HEK293 (cell line): ENCODE results near the gene NCCRP1.
A peak's percentile ranks its signal among the peaks of the same experiment; 100 is the strongest.

Source experiments
- CTCF ChIA-PET: fragments of 350-600 bp; formaldehyde crosslinking; extraction: SDS; loops from one replicate; lab custom pipeline; 2021; ENCODE audit warnings: antibody characterized with exemption; lab: Yijun Ruan, JAX
- POLR2A ChIA-PET: fragments of 300-600 bp; formaldehyde crosslinking; extraction: SDS; loops from one replicate; lab custom pipeline; 2020; ENCODE audit warnings: antibody characterized with exemption, inconsistent platforms; lab: Yijun Ruan, JAX
- H3K27ac ChIP-seq: fragments of 200-500 bp; sonication (Bioruptor generic); 2 replicates; pipeline ENCODE4 v1.5.1; 2014; ENCODE audit warnings: low read depth, low read length, control low read depth, inconsistent platforms; ENCODE audit errors: extremely low read depth
- H3K36me3 ChIP-seq, 2 experiments: fragments of 200-500 bp in 1 of 2; sonication (Bioruptor generic) in 1 of 2; 1 replicate in 1 of 2; 2 replicates in 1 of 2; pipeline ENCODE4 v1.5.1; 2014 to 2017; ENCODE audit warnings: inconsistent platforms in 2 of 2, low read length in 2 of 2; ENCODE audit not compliant: control insufficient read depth in 2 of 2, insufficient read depth in 1 of 2
- H3K4me1 ChIP-seq: fragments of 200-500 bp; sonication (Bioruptor generic); 2 replicates; pipeline ENCODE4 v1.5.1; 2014; ENCODE audit warnings: mild to moderate bottlenecking, low read length, inconsistent platforms; ENCODE audit not compliant: control insufficient read depth, insufficient read depth
- H3K4me3 ChIP-seq: 2 replicates; pipeline ENCODE4 v1.5.1; 2011; ENCODE audit warnings: low read depth, mild to moderate bottlenecking, control low read depth, low read length, moderate library complexity
- H3K9me3 ChIP-seq: fragments of 200-500 bp; sonication (Bioruptor generic); 2 replicates; pipeline ENCODE4 v1.5.1; 2014; ENCODE audit warnings: low read depth, low read length, inconsistent platforms; ENCODE audit not compliant: control insufficient read depth, insufficient read depth
- GLI4 ChIP-seq: fragments of 450-650 bp; formaldehyde crosslinking; IDR thresholded peaks from 2 replicates; pipeline ENCODE4 v1.5.1; 2016; ENCODE audit warnings: missing biosample characterization, missing genetic modification characterization
- GLIS1 ChIP-seq: fragments of 450-650 bp; formaldehyde crosslinking; IDR thresholded peaks from 2 replicates; pipeline ENCODE4 v1.5.1; 2016; ENCODE audit warnings: missing biosample characterization, missing genetic modification characterization
- HOXA7 ChIP-seq: sonication (generic); formaldehyde crosslinking; IDR thresholded peaks from 2 replicates; pipeline ENCODE4 v1.8.1; 2022; ENCODE audit warnings: missing genetic modification reagents, borderline replicate concordance
- KLF8 ChIP-seq: fragments of 450-650 bp; formaldehyde crosslinking; IDR thresholded peaks from 2 replicates; pipeline ENCODE4 v1.5.1; 2016; ENCODE audit warnings: missing biosample characterization, missing genetic modification characterization
- PATZ1 ChIP-seq: fragments of 450-650 bp; formaldehyde crosslinking; IDR thresholded peaks from 2 replicates; pipeline ENCODE4 v1.5.1; 2016; ENCODE audit warnings: missing biosample characterization, missing genetic modification characterization
- SALL2 ChIP-seq: fragments of 450-650 bp; formaldehyde crosslinking; IDR thresholded peaks from 2 replicates; pipeline ENCODE4 v1.5.0; 2017; ENCODE audit warnings: missing biosample characterization, mild to moderate bottlenecking, missing genetic modification characterization, borderline replicate concordance
- SP2 ChIP-seq: fragments of 450-650 bp; formaldehyde crosslinking; IDR thresholded peaks from 2 replicates; pipeline ENCODE4 v1.5.1; 2016; ENCODE audit warnings: missing biosample characterization, missing genetic modification characterization
- SP3 ChIP-seq: fragments of 450-650 bp; formaldehyde crosslinking; IDR thresholded peaks from 2 replicates; pipeline ENCODE4 v1.5.1; 2016; ENCODE audit warnings: missing biosample characterization, missing genetic modification characterization
- ZBTB6 ChIP-seq: fragments of 450-650 bp; formaldehyde crosslinking; IDR thresholded peaks from 2 replicates; pipeline ENCODE4 v1.5.1; 2017; ENCODE audit warnings: missing biosample characterization, missing genetic modification characterization
- ZBTB8A ChIP-seq: fragments of 450-650 bp; formaldehyde crosslinking; IDR thresholded peaks from 2 replicates; pipeline ENCODE4 v1.5.1; 2016; ENCODE audit warnings: missing biosample characterization, missing genetic modification characterization
- ZNF10 ChIP-seq: fragments of 450-650 bp; formaldehyde crosslinking; IDR thresholded peaks from 2 replicates; pipeline ENCODE4 v1.5.1; 2017; ENCODE audit warnings: missing biosample characterization, missing genetic modification characterization
- ZNF133 ChIP-seq: fragments of 450-650 bp; formaldehyde crosslinking; IDR thresholded peaks from 2 replicates; pipeline ENCODE4 v1.5.1; 2016; ENCODE audit warnings: missing biosample characterization, missing genetic modification characterization
- ZNF19 ChIP-seq: fragments of 450-650 bp; formaldehyde crosslinking; IDR thresholded peaks from 2 replicates; pipeline ENCODE4; 2016; ENCODE audit warnings: missing biosample characterization, missing genetic modification characterization, low read depth
- ZNF223 ChIP-seq: fragments of 450-650 bp; formaldehyde crosslinking; IDR thresholded peaks from 2 replicates; pipeline ENCODE4 v1.5.1; 2016; ENCODE audit warnings: missing biosample characterization, missing genetic modification characterization
- ZNF274 ChIP-seq, 2 experiments: fragments of 200-500 bp in 1 of 2; fragments of 450-650 bp in 1 of 2; sonication (Bioruptor generic) in 1 of 2; formaldehyde crosslinking in 1 of 2; IDR thresholded peaks; 2 replicates each; pipeline versions ENCODE4 v1.5.1 to v1.6.1; 2014 to 2016; ENCODE audit warnings: borderline replicate concordance in 1 of 2, inconsistent platforms in 1 of 2, low read length in 1 of 2, missing biosample characterization in 1 of 2, missing genetic modification characterization in 1 of 2
- ZNF302 ChIP-seq: fragments of 450-650 bp; formaldehyde crosslinking; IDR thresholded peaks from 2 replicates; pipeline ENCODE4 v1.5.1; 2016; ENCODE audit warnings: missing biosample characterization, missing genetic modification characterization, low read depth
- ZNF513 ChIP-seq: fragments of 450-650 bp; IDR thresholded peaks from 2 replicates; pipeline ENCODE4 v1.5.1; 2018; ENCODE audit warnings: missing biosample characterization, missing genetic modification characterization
- ZNF610 ChIP-seq: fragments of 450-650 bp; formaldehyde crosslinking; IDR thresholded peaks from 2 replicates; pipeline ENCODE4 v1.5.1; 2016; ENCODE audit warnings: missing biosample characterization, missing genetic modification characterization, borderline replicate concordance
- TF ChIP-seq, protein P1 (sequence below): fragments of 450-650 bp; formaldehyde crosslinking; IDR thresholded peaks from 2 replicates; pipeline ENCODE4 v1.5.1; 2016; ENCODE audit warnings: missing biosample characterization, missing genetic modification characterization
- TF ChIP-seq, protein P2 (sequence below): fragments of 450-650 bp; formaldehyde crosslinking; IDR thresholded peaks from 2 replicates; pipeline ENCODE4 v1.5.1; 2016; ENCODE audit warnings: missing biosample characterization, missing genetic modification characterization

NCCRP1 gene

GRCh38 chr19:39156326-39157230, 40.2 kb upstream of the NCCRP1 start (continued):
- TF ChIP-seq ZBTB6 (tag by site-specific recombination) (no peak), ZBTB8A (tag by site-specific recombination) (peak; percentile 55), SP2 (peak; percentile 93), PATZ1 (peak; percentile 74), ZNF513 (tag by site-specific recombination) (no peak), GLIS1 (tag by site-specific recombination) (peak; percentile 84)

DNA sequence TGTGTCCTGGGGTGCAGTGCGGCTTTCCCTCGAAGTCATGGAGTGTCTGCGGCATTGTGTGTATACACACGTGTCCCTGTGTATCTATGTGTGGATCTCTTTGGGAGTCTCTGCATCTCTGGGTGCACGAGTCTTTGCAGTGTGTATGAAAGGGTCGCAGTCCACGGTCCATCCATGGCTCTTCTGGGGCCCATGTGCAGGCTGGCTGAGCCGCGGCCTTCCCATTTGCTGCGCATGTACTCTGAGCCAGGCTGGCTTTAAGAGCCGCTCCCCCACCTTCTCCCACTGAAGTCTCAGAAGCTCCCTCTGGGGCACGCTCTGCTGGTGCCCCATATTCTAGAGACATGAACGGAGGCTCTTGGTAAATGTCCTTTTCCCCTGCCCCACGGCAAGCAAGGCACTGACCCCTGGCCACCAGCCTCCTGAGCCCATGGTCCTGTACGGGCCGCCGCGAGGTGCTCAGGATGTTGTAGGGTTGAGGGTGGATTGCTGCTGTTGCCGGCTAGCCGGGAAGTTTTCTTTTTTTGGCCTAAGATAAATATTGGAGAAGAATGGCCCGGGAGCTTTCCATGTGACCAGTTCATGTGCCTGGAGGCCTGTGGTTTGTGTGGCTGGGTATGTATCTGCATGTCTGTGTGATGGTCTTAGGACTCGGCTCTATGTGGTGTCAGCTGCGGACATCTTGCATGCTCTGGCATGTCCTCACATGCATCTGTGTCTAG, 39.3 kb upstream of the NCCRP1 start:
- ChIA-PET CTCF (interaction anchor here (0.6 to 1.0 kb wide), 2 partner anchors 47 to 130 kb away, joined by 3 to 4 read pairs; no protein-coding TSS in a partner anchor), POLR2A (no interaction called here)
- no peak for TF ChIP-seq ZNF223 (tag by site-specific recombination)
- no peak for TF ChIP-seq ZNF19 (tag by site-specific recombination)
- TF ChIP-seq, protein P1, sequence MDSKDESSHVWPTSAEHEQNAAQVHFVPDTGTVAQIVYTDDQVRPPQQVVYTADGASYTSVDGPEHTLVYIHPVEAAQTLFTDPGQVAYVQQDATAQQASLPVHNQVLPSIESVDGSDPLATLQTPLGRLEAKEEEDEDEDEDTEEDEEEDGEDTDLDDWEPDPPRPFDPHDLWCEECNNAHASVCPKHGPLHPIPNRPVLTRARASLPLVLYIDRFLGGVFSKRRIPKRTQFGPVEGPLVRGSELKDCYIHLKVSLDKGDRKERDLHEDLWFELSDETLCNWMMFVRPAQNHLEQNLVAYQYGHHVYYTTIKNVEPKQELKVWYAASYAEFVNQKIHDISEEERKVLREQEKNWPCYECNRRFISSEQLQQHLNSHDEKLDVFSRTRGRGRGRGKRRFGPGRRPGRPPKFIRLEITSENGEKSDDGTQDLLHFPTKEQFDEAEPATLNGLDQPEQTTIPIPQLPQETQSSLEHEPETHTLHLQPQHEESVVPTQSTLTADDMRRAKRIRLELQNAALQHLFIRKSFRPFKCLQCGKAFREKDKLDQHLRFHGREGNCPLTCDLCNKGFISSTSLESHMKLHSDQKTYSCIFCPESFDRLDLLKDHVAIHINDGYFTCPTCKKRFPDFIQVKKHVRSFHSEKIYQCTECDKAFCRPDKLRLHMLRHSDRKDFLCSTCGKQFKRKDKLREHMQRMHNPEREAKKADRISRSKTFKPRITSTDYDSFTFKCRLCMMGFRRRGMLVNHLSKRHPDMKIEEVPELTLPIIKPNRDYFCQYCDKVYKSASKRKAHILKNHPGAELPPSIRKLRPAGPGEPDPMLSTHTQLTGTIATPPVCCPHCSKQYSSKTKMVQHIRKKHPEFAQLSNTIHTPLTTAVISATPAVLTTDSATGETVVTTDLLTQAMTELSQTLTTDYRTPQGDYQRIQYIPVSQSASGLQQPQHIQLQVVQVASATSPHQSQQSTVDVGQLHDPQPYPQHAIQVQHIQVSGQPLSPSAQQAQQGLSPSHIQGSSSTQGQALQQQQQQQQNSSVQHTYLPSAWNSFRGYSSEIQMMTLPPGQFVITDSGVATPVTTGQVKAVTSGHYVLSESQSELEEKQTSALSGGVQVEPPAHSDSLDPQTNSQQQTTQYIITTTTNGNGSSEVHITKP (tag by site-specific recombination): no peak
- no peak for TF ChIP-seq ZNF610 (tag by site-specific recombination)
- TF ChIP-seq ZBTB8A (tag by site-specific recombination): no peak
- no peak for TF ChIP-seq ZNF274 (IDR thresholded peaks at IDR 0.05; ENCODE audit: low read length)
- TF ChIP-seq ZNF274 (tag by site-specific recombination; IDR thresholded peaks at IDR 0.05; ENCODE audit: borderline replicate concordance): no peak
- TF ChIP-seq SALL2 (tag by site-specific recombination): no peak
- TF ChIP-seq ZNF10 (tag by site-specific recombination): no peak
- TF ChIP-seq KLF8 (tag by site-specific recombination): no peak
- no peak for TF ChIP-seq ZNF133 (tag by site-specific recombination)
- TF ChIP-seq SP3 (tag by site-specific recombination): no peak
- no peak for TF ChIP-seq ZNF302 (tag by site-specific recombination)
- TF ChIP-seq, protein P2, sequence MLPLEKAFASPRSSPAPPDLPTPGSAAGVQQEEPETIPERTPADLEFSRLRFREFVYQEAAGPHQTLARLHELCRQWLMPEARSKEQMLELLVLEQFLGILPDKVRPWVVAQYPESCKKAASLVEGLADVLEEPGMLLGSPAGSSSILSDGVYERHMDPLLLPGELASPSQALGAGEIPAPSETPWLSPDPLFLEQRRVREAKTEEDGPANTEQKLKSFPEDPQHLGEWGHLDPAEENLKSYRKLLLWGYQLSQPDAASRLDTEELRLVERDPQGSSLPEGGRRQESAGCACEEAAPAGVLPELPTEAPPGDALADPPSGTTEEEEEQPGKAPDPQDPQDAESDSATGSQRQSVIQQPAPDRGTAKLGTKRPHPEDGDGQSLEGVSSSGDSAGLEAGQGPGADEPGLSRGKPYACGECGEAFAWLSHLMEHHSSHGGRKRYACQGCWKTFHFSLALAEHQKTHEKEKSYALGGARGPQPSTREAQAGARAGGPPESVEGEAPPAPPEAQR (tag by site-specific recombination): no peak
- no peak for TF ChIP-seq HOXA7 (CRISPR knock-in tag)
- no peak for TF ChIP-seq GLI4 (tag by site-specific recombination)
- Histone ChIP-seq H3K4me3 (no peak overlapping the region), H3K36me3 (peaks cover 3 to 6% of the 10 kb centered on the region in 2 experiments; a peak in 2 of 3 replicates), H3K4me1 (peaks cover 23% of the 10 kb centered on the region), H3K27ac (peak overlapping the region; percentile 32; the same call in 1 of the 2 replicates), H3K9me3 (no peaks in the 10 kb centered on the region)
